ENCODE results near the gene HS6ST2.

Gene HS6ST2

DNA sequence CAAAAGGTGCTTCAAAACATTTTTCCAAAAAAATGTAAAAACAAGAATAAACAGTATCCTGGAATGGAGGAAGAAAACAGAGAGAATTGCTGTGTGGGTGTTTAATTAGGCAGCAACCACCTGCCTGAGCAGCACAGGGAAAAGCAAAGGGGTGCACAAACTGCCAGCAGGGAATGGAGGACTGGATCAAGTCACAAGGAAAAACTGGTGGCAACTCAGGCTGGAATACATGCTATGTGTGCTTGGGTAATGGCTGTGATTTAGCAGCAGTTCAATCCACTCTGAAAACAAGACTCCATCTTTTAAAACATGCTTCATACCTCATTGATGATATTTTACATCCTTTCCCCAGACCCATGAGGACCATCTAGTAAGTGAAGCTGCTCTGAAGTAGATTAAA lies 179.5 kb downstream of the HS6ST2 start:
- peak; percentile 10 for DNase-seq

DNA sequence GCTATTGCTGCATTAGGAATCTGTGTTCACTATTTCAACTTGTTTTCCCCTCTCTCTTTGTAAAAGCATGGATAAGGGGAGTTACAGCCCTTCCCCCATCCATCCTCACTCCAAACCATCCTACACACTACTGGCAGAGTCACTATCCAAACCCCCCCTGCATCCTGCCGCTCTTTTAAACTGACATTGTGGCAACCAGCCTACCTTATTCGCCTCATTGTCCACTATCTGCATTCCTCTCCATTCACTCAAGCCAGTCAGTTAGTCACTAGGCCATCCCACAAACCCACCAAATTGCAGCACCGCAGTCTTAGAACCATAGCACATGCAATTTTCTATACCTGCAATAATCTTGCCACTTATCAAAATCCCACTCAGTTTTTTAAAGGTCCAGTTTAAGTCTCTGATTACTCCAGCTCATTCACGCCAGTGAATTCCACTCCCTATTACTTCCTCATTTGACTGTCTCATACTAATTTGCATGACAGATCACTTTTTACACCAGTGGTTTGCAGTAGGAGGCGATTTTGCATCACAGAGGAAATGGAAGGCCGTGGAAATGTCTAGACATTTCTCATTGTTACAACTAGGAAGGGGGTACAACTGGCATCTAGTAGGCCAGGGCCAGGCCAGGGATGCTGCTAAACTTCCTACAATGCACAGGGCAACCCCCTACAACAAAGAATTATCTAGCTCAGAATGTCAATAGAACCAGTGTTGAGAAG lies 181.8 kb downstream of the HS6ST2 start:
- DNase-seq = no peak

DNA sequence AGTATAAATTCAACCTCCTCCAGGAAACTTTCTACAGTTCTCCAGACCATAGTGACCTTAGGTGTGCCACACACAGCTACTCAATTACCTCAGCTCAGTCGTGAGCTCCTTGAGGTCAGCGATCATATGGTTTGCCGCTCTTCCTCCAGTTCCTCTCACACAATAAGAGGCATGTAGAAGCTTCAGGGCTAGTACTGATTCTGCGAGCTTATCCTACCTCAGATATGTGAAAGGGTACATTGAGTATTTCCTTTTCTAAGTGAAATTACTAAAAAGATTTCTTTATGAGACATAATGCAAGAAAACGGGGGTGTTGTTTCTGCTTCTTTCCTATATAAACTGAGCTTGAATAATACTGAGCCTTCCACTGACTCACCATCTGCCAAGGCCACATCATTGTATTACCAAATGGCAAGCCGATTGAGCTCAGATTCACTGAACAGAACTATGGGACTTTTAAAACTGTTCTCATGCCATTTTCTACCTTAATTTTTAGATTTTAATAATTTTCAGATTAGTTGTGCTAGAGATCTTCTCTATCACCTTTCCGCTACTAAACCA lies 183.1 kb downstream of the HS6ST2 start:
- DNase-seq = no peak

DNA sequence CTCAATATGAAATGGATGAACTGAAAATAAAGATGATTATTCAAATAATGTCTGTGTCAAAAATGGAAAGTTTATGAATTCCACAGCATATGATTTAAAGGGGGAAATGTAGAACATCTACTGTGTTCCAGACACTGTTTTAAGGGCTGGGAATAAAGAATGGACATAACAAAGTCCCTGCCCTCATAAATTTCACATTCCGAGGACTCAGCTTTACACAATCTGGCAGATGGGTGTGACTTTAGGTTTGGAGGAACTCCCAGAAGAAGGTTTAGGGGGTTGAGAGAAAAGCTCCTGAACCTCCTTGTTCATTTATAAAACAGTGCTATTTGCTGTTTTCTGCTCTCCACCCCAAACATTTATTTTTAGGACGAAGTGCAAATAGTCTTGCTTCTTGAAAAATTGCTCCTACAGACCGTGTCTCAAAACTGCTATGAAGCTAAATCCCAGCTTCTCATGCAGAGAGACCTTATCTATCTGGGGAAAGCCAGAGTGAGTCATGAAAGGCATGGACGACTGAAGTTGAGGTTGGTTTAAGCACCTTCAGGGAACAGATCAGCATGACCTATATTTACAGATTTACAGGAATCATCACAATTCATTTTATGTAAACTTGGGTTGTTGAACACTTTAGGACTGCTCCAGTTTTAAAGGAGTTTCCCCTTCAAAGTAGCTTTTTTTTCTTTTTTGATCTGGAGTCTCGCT lies 184.3 kb downstream of the HS6ST2 start:
- DNase-seq = no peak

DNA sequence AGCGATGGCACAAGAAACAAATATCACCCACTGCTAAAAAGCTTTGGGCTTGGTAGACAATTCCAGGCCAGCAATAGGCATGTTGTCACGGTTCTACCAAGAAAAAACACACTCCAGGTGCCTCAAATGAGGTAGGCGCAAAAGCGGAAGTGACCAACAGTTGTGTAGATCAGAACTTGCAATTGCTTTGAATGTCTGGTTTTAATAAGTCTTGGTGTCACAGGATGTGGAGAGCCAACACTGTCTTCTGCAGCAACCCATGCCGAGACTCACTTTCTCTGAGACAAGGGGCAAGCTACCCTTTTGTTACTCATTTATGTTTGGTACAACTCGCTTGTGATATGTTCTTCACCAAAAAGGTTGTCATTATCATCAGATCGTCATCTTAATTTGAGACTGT lies 188.8 kb downstream of the HS6ST2 start:
- DNase-seq = no peak

DNA sequence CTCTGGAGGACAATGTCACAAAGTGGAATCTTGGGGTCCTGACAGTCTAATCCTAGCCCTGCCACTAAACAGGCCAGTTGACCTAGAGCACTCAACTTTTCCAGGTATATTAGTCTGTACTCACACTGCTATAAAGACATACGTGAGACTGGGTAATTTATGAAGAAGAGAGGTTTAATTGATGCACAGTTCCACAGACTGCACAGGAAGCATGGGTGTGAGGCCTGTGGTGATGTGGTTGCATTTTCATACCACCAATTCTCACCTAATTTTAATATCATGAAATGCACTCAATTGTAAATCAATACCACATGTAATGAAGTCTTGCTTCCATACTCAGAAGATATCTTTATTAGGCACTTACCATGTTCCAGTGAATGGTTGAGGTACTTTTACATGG lies 192.0 kb downstream of the HS6ST2 start:
- DNase-seq = no peak

DNA sequence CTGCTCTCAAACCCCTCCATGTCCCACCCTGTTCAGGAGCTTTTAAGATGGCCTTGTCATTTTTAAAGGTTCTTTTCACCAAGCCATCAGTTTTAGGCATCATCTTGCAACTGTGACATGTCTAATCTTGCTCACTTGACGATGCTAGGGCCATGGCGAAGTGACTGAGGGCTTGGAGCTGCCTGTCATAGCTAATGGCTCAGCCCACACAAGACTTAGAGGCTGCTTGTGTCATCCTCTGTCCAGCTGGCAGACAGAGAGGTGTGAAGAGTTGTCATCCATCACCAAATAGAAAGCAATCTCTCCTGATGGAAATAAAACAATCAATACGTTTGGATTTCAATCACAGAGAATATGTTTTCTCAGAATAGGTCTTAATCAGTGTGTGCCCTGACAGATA lies 194.9 kb downstream of the HS6ST2 start:
- no peak for DNase-seq

DNA sequence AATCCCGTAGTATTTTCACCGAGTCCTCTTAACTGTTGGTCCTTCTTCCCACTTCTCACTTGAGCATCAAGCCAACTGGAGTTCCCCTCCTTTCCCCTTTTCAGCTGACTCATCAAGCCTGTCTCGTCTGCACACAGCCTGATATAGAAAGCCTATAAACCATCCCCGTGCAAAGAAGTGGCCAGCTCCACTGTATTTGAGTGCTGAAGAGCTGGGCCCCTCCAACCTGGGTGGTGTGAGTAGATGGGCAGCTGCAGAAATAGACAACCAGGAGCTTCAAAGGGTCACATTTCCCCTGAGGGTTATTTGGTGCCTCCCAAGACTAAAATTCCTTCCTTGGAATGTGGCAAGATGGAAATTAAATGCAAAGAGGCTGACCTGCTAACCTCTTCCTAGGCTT lies 199.7 kb downstream of the HS6ST2 start:
- DNase-seq = no peak

DNA sequence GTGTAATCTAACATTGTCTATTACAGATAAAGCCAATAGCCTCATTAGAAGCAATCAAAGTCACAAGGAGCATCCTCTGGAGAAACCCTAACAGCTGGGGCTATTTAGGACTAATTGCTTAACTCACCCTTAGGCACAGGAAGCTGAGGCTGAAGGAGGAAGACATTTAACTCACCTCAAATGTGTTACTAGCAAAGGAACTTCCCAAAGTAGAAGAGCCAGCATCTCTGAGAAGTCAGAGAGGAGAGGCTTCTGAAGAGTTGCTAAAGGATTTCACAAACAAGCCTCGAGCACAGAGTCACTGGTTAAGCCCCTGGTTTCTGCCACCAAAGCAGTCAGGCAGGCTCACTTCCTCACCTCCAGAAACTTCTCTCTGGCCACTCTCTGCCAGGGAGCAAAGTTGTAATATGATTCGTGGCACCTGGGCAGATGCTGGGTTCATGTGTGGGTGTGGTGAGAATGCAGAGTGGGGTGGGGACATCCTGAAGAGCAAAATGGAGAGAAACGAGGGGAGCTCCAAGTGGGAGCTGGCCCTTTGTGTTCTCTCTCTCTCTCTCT lies 201.3 kb downstream of the HS6ST2 start:
- no peak for DNase-seq

DNA sequence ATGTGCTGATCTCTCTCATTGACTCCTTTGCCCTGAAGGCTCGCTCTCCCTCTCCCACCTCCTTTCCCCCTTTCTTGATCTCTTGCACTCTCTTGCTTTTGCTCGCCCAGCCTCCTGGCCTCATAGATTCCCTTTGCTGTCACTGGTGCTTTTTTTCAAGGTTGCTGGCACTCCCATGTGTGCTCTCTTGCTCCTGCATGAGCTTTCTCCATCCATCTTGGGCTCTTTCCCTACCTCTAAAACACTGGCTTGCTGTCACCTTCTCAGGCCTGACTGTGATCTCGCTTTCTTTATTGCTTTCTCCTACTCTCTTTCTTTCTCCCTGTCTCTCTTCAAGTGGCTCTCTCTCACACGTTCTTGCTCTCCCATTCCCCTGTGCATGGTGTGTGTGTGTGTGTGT lies 202.0 kb downstream of the HS6ST2 start:
- no peak for DNase-seq

DNA sequence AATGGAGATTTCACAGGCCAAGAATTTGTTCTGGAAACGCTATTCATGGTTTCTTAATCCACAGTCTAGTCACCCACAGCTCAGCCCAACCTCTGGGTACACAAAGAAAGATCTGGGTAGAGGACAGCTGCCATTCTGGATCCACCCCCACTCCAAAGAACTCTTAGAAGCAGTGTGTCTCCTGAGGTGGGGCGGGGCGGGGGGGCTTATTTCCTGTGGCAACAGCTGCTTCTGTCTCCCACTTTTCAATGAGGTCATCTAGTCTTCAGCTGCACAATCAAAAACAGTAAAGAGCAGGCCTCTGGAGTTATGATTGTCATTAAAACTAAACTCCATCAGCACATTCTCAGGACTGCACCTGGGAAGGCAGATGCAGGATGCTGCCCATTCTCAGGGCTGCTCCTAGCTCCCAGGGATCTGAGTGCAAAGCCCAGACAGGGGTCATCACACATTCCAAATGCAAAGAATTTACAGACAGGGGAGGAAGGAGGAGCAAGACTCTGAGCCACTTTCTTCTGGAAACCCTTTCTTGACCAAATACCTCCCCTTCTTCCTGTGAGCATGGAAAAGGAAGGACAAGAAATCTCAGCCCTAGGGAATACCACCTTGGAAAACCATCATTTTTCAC lies 207.3 kb downstream of the HS6ST2 start:
- no peak for DNase-seq

DNA sequence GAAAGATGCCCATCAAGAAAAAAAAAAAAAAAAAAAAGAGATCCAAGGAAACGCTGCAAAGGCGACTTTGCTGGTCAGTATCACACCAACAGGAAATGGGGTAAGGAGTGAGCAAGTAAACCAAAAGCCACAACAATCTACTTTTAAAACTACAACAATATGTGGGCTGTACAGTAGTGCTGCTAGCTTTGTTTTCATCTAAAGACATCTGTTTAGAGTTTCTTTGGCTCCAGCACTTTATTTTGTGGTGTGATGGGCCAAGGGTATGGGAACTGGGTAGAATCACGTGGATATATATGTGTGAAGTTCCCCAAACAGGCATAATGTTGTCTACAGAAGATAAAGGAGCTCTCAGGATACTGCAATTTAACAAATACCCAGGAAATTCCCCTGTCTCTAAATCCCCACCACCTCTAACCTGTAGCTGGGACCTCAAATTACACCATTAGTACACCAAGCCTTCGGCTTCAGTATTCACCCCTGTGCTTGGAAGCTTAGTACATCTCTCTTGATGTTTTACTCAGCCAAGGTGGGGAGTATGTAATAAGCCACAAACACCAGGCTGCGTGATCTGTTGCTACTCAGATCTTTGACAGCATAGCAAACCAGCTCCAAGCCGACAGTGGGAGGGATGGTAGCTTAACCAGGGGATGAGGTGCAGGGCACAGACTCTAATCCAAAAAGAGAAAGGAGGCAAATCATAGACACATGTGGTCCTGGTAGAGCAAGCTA lies 207.9 kb downstream of the HS6ST2 start:
- DNase-seq = no peak

DNA sequence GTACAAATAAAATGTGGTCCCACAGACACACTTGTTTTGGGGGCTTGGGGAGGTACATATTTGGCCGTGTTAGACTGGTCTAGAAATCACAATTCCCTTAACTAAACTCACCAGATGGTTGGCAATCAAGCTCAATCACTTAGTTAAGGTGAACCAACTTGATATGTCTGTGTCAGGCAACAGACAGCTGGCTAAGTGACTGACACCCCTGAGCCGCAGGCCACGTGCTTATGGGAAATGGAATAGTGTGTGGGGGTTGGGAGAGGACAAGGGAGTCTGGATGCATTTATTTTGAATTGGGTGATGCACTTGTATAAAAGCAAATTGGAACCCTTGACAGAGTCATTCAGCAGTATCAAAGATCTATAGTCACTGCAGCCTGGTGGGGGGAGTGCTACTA lies 209.0 kb downstream of the HS6ST2 start:
- DNase-seq = no peak

DNA sequence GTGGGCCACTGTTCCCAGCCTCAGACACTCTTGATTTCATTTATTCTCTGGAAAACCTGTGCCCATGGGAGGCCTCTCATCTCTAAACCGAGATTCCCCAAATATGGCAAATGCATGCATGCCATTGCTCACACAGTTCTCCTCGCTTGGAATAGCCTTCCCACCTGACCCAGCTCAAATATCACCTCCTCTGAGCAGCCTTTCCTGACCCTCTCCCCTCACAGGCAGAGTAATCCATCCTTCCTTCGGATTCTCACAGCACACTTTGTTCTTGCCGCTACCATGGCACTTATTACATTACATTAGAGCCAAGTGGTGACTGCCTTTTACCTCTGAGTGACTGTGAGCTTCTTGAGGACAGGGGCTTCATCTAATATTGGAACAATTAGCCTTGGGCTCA lies 209.5 kb downstream of the HS6ST2 start:
- no peak for DNase-seq

DNA sequence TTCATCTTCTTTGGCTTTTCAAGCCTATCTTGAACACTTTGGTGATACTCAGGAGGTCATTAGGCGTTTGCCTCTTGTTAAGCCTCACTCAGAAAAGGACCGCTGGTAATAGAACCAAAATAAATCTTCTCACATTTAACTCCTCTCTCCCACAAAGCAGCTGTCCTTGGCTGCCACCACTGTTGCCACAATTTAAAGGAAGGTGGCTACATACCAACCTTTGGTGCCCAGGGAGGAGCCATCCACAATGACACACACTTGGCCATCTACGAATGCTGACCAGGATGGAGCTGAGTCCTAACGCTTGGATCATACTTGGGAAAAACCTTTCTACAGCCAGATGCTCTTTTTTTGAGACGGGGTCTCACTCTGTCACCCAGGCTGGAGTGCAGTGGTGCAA lies 210.2 kb downstream of the HS6ST2 start:
- no peak for DNase-seq

DNA sequence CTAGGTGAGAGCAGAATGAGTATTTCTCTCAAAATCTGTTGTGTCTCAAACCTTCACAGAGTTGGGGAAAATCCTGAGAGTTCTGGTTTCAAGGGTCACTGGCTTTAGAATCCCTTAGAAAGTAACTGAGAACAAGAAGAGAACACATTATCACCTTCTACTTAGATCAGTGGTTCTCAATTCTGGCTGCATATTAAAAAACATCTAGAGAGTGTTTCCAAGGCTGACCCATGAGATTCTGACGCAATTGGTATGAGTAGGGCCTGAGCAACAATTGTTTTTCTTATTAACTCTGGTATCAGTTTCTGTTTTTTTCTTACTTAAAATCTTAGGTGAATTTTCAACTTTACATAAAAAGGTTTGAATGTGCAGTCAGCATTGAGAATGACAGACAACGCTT lies 212.8 kb downstream of the HS6ST2 start:
- no peak for DNase-seq

DNA sequence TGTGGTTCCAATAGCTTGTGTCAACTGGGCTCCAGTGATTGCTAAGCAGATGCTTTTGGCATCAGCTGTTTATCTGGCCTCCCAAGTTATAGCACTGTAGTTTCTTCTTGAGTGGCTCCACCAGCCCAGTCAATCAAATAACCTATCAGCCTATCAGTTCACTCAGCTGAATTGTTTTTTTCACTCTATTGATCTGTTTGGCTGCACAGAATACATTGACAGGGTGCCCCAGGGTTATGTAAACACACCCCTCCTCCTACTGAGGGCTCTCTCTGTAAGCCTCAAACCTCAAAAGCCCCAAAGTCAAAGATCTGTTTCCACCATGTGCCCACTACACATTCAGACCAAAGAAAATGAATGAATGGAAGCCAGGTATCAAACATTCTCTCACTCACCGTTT lies 214.0 kb downstream of the HS6ST2 start:
- DNase-seq = no peak

DNA sequence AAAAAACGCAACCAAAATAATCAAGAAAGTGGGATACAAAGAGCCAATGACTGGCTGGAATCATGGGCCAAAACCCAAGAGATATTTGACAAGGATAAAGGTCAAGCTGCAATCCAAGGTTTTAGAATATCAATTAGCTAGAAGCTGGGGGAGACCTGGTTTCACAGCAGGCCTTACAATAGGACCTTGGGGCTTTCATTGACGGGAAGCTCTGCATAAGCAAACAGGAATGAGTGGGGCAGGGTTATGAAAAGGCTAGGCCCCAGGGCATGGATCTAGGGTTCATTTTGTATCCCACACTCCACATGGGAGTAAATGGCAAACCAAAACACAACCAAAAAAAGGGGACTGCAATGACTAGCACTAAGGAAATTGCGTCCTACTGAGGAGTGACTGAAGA lies 215.3 kb downstream of the HS6ST2 start:
- DNase-seq = no peak

DNA sequence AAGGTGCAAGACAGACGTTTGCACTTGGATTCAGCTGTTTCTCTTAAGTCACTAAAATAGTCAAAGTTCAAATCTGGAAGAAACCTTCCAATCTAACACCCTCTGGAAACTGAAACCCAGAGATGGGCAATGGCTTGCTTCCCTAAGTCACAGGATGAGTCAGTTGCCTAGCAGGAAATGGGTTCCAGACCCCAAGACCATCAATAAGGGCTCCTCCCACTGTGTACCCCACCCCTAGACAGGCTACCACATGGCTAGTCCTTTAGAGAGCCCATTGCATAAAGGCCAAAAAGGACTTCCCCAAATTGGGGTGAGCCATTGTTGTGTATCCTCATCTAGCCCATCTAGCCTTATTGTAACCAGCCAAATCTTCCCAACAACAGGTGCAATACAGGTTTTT lies 216.2 kb downstream of the HS6ST2 start:
- DNase-seq = no peak

DNA sequence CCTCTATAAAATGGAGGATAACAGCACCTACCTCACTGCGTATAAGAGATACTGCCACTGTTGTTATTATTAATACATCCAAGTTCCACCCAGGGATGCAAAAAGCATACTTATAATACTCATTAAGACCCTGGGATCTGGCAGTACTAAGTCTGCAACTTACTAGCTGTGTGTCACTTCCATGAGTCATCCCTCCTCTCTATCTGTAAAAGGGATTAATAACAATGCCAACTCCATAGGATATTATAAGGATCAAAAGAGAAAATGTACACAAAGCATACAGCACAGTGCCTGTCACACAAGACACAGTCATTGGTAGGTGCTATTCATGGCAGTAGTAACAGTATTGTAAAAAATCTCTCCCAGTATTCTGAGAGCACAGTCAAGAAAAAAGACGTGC lies 216.7 kb downstream of the HS6ST2 start:
- no peak for DNase-seq

DNA sequence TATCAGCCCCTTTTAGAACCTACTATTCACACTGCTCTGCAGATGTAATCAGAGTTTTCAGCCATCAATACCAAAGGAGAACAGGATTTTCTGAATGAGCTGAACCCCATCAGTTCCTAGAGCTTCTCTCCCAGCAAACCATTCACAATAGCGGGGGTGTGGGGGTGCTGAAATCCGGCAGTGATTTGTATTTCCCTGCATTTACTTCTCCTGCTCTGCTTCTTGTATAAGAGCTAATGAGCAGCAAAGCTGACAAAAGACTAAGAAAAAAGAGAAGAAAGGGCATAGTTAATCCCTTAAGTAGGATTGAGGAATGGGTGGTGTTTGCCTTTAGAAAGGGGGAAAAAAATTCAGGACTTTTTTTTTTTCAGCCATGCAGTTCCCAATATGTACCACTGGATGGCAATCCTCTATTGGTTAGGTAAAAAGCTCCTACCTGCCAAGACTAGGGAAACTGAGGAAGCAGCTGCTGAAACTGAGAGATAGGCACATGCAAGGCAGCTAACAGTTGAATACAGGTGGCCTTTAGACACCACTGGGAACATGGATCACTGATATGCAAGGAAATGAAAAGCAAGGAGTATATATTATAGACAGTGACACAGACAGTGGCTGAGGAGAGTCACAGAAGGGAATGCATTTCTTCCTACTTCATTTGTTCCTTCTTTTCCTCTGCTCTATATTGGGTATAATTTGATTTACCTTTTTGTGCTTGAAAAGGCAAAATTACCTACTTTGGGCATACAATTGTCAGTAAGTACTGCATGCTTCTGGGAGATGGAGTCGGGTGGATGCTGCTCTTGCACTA lies 217.9 kb downstream of the HS6ST2 start:
- peak; percentile 28 for DNase-seq

DNA sequence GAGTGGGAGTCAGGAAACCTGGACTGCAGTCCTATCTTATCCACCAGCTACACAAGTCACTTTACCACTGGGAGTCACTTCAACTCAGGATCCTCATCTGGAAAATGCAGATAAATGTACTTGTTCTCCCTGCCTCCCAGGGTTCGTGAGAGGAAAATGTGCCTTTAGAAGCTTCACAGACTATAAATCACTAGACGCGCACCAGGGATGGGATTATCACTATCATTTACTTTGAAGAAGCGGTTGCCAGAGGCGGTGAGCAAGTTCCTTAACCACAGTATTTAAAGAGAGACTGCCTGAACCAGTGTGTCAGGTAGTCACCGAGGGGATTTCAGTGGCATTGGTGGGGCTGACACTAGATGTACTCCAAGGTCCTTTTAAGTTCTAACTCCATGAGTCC lies 219.5 kb downstream of the HS6ST2 start:
- no peak for DNase-seq

Measured in eye (tissue), 1 donor.